Loucy (cell line): ENCODE measurements around the gene COA1.

Source experiments
- H2AFZ ChIP-seq: fragments of 200-600 bp; sonication (generic); 2 replicates; pipeline ENCODE4 v1.6.0; 2016; ENCODE audit warnings: antibody characterized with exemption, mild to moderate bottlenecking, low read length, moderate library complexity
- H3F3A ChIP-seq: fragments of 200-600 bp; 2 replicates; pipeline ENCODE4 v1.6.0; 2016; ENCODE audit warnings: antibody characterized with exemption, low read depth, mild to moderate bottlenecking
- H3K27me3 ChIP-seq: fragments of 200-600 bp; sonication (generic); 2 replicates; pipeline ENCODE4 v1.6.1; 2014; ENCODE audit warnings: low read length, mild to moderate bottlenecking; ENCODE audit not compliant: insufficient read depth, poor library complexity, severe bottlenecking
- H3K36me3 ChIP-seq: fragments of 200-600 bp; sonication (generic); 2 replicates; pipeline ENCODE4 v1.6.1; 2016; ENCODE audit warnings: low read length; ENCODE audit not compliant: insufficient read depth
- H3K4me1 ChIP-seq: fragments of 200-600 bp; sonication (generic); 2 replicates; pipeline ENCODE4 v1.5.1; 2014; ENCODE audit warnings: low read length, mild to moderate bottlenecking; ENCODE audit not compliant: insufficient read depth, poor library complexity, severe bottlenecking
- H3K4me2 ChIP-seq: fragments of 200-600 bp; sonication (generic); 2 replicates; pipeline ENCODE4 v1.6.0; 2014; ENCODE audit warnings: antibody characterized with exemption, low read length, low read depth, mild to moderate bottlenecking; ENCODE audit not compliant: poor library complexity, severe bottlenecking
- H3K4me3 ChIP-seq: fragments of 200-600 bp; sonication (generic); 2 replicates; pipeline ENCODE4 v1.5.1; 2014; ENCODE audit warnings: low read length, mild to moderate bottlenecking, mixed read lengths; ENCODE audit not compliant: poor library complexity, severe bottlenecking
- H3K79me2 ChIP-seq: fragments of 200-600 bp; sonication (generic); 2 replicates; pipeline ENCODE4 v1.6.1; 2014; ENCODE audit warnings: low read length; ENCODE audit not compliant: insufficient read depth
- H3K9ac ChIP-seq: fragments of 200-600 bp; sonication (generic); 2 replicates; pipeline ENCODE4 v1.6.0; 2014; ENCODE audit warnings: mild to moderate bottlenecking, low read depth, low read length, moderate library complexity; ENCODE audit not compliant: poor library complexity, severe bottlenecking
- H3K9me2 ChIP-seq: fragments of 200-600 bp; sonication (generic); replicated peaks from 2 replicates; pipeline ENCODE4 v1.6.1; 2016; ENCODE audit warnings: low read depth, low read length, mixed read lengths
- H3K9me3 ChIP-seq: fragments of 200-600 bp; sonication (generic); 2 replicates; pipeline ENCODE4 v1.6.1; 2014; ENCODE audit warnings: mild to moderate bottlenecking, antibody characterized with exemption, low read length, low read depth; ENCODE audit not compliant: insufficient read depth
- H4K20me1 ChIP-seq: fragments of 200-600 bp; sonication (generic); 2 replicates; pipeline ENCODE4 v1.6.0; 2014; ENCODE audit warnings: antibody characterized with exemption, low read length, mild to moderate bottlenecking; ENCODE audit not compliant: insufficient read depth, poor library complexity, severe bottlenecking
- CTCF ChIP-seq: fragments of 200-600 bp; sonication (generic); conservative IDR thresholded peaks from 2 replicates; pipeline ENCODE4 v1.5.1; 2014; ENCODE audit warnings: mild to moderate bottlenecking, antibody characterized with exemption, low read length
- EZH2phosphoT487 ChIP-seq: fragments of 200-600 bp; IDR thresholded peaks from 2 replicates; pipeline ENCODE4 v1.6.1; 2018; ENCODE audit warnings: antibody characterized with exemption, mild to moderate bottlenecking, moderate library complexity, borderline replicate concordance

The COA1 gene

GRCh38 chr7:43769281-43769680 is 40.0 kb upstream of the COA1 start:
- no peak for TF ChIP-seq CTCF
- TF ChIP-seq EZH2phosphoT487: no peak
- Histone ChIP-seq H2AFZ (no peak overlapping the region), H3K9ac (no peak overlapping the region), H3K79me2 (no peaks in the 10 kb centered on the region), H4K20me1 (no peaks in the 10 kb centered on the region), H3K36me3 (no peaks in the 10 kb centered on the region), H3K27me3 (no peaks in the 10 kb centered on the region), H3K9me2 (no peaks in the 10 kb centered on the region), H3K9me3 (no peaks in the 10 kb centered on the region), H3K4me1 (no peaks in the 10 kb centered on the region), H3F3A (no peaks in the 10 kb centered on the region), H3K4me3 (no peak overlapping the region), H3K4me2 (no peak overlapping the region)

- no peaks in the 10 kb centered on the region for H3K4me1 ChIP-seq
- H3K9me2 ChIP-seq: no peaks in the 10 kb centered on the region
- no peak overlapping the region for H2AFZ ChIP-seq
- H3K27me3 ChIP-seq: no peaks in the 10 kb centered on the region
- H3K79me2 ChIP-seq: no peaks in the 10 kb centered on the region
- no peak overlapping the region for H3K9ac ChIP-seq
- no peaks in the 10 kb centered on the region for H3K9me3 ChIP-seq
- H3K36me3 ChIP-seq: no peaks in the 10 kb centered on the region
- no peak overlapping the region for H3K4me2 ChIP-seq
- no peaks in the 10 kb centered on the region for H4K20me1 ChIP-seq
- H3F3A ChIP-seq: no peaks in the 10 kb centered on the region
- H3K4me3 ChIP-seq: no peak overlapping the region
- TF ChIP-seq EZH2phosphoT487 (no peak), CTCF (no peak)
These were observed 39.6 kb upstream of the COA1 start for GRCh38 chr7:43768887-43769272.

- no peak overlapping the region for H3K4me3 ChIP-seq
- no peaks in the 10 kb centered on the region for H3K9me3 ChIP-seq
- H3K36me3 ChIP-seq: no peaks in the 10 kb centered on the region
- no peaks in the 10 kb centered on the region for H3F3A ChIP-seq
- H2AFZ ChIP-seq: no peak overlapping the region
- H3K4me2 ChIP-seq: no peak overlapping the region
- H3K9me2 ChIP-seq: no peaks in the 10 kb centered on the region
- TF ChIP-seq EZH2phosphoT487: no peak
- TF ChIP-seq CTCF: no peak
- no peaks in the 10 kb centered on the region for H4K20me1 ChIP-seq
- no peaks in the 10 kb centered on the region for H3K4me1 ChIP-seq
- no peaks in the 10 kb centered on the region for H3K27me3 ChIP-seq
- no peaks in the 10 kb centered on the region for H3K79me2 ChIP-seq
- H3K9ac ChIP-seq: no peak overlapping the region
These were observed 39.0 kb upstream of the COA1 start for GRCh38 chr7:43768201-43768886.
